ENCODE results near the gene ARHGAP6. TPM values are rescaled to one million over a fixed set of nuclear protein-coding genes. Genes with fewer than 3 reads are reported as not detected.
A peak's percentile ranks its signal among the peaks of the same experiment; 100 is the strongest.

The ARHGAP6 gene
- total RNA-seq, 1 experiment from 2014 or later = not detected

GRCh38 chrX:11341274-11342201, 324.2 kb downstream of the ARHGAP6 start:
- POLR2A ChIA-PET = interaction anchor here (0.6 to 1.4 kb wide), 8 partner anchors 12 to 414 kb away, joined by 3 to 4 read pairs (median 3); no protein-coding TSS in a partner anchor

GRCh38 chrX:11337292-11338009, 328.3 kb downstream of the ARHGAP6 start:
- H3K4me3 Mint-ChIP-seq (ENCODE audit: unreplicated experiment) = no peak overlapping the region
- CTCF ChIA-PET = interaction anchor here (1.5 kb wide), 1 partner anchor 10 kb away, joined by 5 read pairs; no protein-coding TSS in a partner anchor

More at GRCh38 chrX:11341274-11342201, 324.2 kb downstream of the ARHGAP6 start:
- no TSS peak for BruUV-seq (replicated peaks)
- peak; percentile 74 for DNase-seq (ENCODE audit: unreplicated experiment)
- Mint-ChIP-seq H3K4me1 (ENCODE audit: insufficient read depth, unreplicated experiment) (peaks cover 11% of the 10 kb centered on the region), H3K27ac (ENCODE audit: low read depth, unreplicated experiment) (peak overlapping the region; percentile 46), H3K9me3 (ENCODE audit: unreplicated experiment) (no peaks in the 10 kb centered on the region), H3K36me3 (ENCODE audit: insufficient read depth, unreplicated experiment) (no peaks in the 10 kb centered on the region), H3K27me3 (ENCODE audit: insufficient read depth, unreplicated experiment) (peaks cover 21% of the 10 kb centered on the region), H3K4me3 (ENCODE audit: unreplicated experiment) (no peak overlapping the region)
- CTCF ChIA-PET = interaction anchor here (0.6 to 1.5 kb wide), 4 partner anchors 13 to 195 kb away, joined by 3 to 9 read pairs (median 4); no protein-coding TSS in a partner anchor
- no peak for TF ChIP-seq CTCF (IDR thresholded peaks at IDR 0.05; ENCODE audit: unreplicated experiment)
- intact Hi-C loops (cut with micrococcal nuclease) = loop anchor here (5.0 kb wide), 1 partner anchor 41 kb away; no protein-coding TSS in a partner anchor

GRCh38 chrX:11336201-11336600, 329.5 kb downstream of the ARHGAP6 start:
- CTCF ChIA-PET = no interaction called here
- Mint-ChIP-seq H3K27ac (ENCODE audit: low read depth, unreplicated experiment) (no peak overlapping the region), H3K4me1 (ENCODE audit: insufficient read depth, unreplicated experiment) (peaks cover 6% of the 10 kb centered on the region), H3K9me3 (ENCODE audit: unreplicated experiment) (no peaks in the 10 kb centered on the region), H3K27me3 (ENCODE audit: insufficient read depth, unreplicated experiment) (peaks cover 22% of the 10 kb centered on the region), H3K4me3 (ENCODE audit: unreplicated experiment) (no peak overlapping the region), H3K36me3 (ENCODE audit: insufficient read depth, unreplicated experiment) (no peaks in the 10 kb centered on the region)
- BruUV-seq (replicated peaks) = no TSS peak
- intact Hi-C loops (cut with micrococcal nuclease) = no loop called here
- TF ChIP-seq CTCF (IDR thresholded peaks at IDR 0.05; ENCODE audit: unreplicated experiment) = no peak
- POLR2A ChIA-PET = no interaction called here
- DNase-seq (ENCODE audit: unreplicated experiment) = no peak

More at GRCh38 chrX:11337292-11338009, 328.3 kb downstream of the ARHGAP6 start:
- intact Hi-C loops (cut with micrococcal nuclease) = no loop called here
- H3K9me3 Mint-ChIP-seq (ENCODE audit: unreplicated experiment) = no peaks in the 10 kb centered on the region
- no peak for DNase-seq (ENCODE audit: unreplicated experiment)
- no peak overlapping the region for H3K27ac Mint-ChIP-seq (ENCODE audit: low read depth, unreplicated experiment)
- no peaks in the 10 kb centered on the region for H3K36me3 Mint-ChIP-seq (ENCODE audit: insufficient read depth, unreplicated experiment)
- H3K27me3 Mint-ChIP-seq (ENCODE audit: insufficient read depth, unreplicated experiment) = peaks cover 21% of the 10 kb centered on the region
- no peak for TF ChIP-seq CTCF (IDR thresholded peaks at IDR 0.05; ENCODE audit: unreplicated experiment)
- POLR2A ChIA-PET = interaction anchor here (0.6 kb wide), 1 partner anchor 814 kb away, joined by 3 read pairs; no protein-coding TSS in a partner anchor
- H3K4me1 Mint-ChIP-seq (ENCODE audit: insufficient read depth, unreplicated experiment) = peaks cover 11% of the 10 kb centered on the region
- no TSS peak for BruUV-seq (replicated peaks)

GRCh38 chrX:11334165-11334564, 331.6 kb downstream of the ARHGAP6 start:
- CTCF ChIA-PET = no interaction called here
- Mint-ChIP-seq H3K9me3 (ENCODE audit: unreplicated experiment) (no peaks in the 10 kb centered on the region), H3K4me1 (ENCODE audit: insufficient read depth, unreplicated experiment) (peaks cover 5% of the 10 kb centered on the region), H3K36me3 (ENCODE audit: insufficient read depth, unreplicated experiment) (no peaks in the 10 kb centered on the region), H3K4me3 (ENCODE audit: unreplicated experiment) (no peak overlapping the region), H3K27me3 (ENCODE audit: insufficient read depth, unreplicated experiment) (peaks cover 16% of the 10 kb centered on the region), H3K27ac (ENCODE audit: low read depth, unreplicated experiment) (no peak overlapping the region)
- POLR2A ChIA-PET = no interaction called here
- TF ChIP-seq CTCF (IDR thresholded peaks at IDR 0.05; ENCODE audit: unreplicated experiment) = no peak
- no TSS peak for BruUV-seq (replicated peaks)
- intact Hi-C loops (cut with micrococcal nuclease) = no loop called here
- DNase-seq (ENCODE audit: unreplicated experiment) = no peak

All from MCF 10A (cell line).